Loucy (cell line): Measurements from ENCODE around the gene MORF4L2.

Experiments used
- CTCF ChIP-seq: fragments of 200-600 bp; sonication (generic); conservative IDR thresholded peaks from 2 replicates; pipeline ENCODE4 v1.5.1; 2014; ENCODE audit warnings: mild to moderate bottlenecking, antibody characterized with exemption, low read length
- EZH2phosphoT487 ChIP-seq: fragments of 200-600 bp; IDR thresholded peaks from 2 replicates; pipeline ENCODE4 v1.6.1; 2018; ENCODE audit warnings: antibody characterized with exemption, mild to moderate bottlenecking, moderate library complexity, borderline replicate concordance

- TF ChIP-seq CTCF (no peak), EZH2phosphoT487 (no peak)
Measured at GRCh38 chrX:103718120-103718519, 31.6 kb upstream of the MORF4L2 start.
